Kidney (tissue), 14 donors: Measurements from ENCODE around the gene BZW2. TPM values are rescaled to one million over a fixed set of nuclear protein-coding genes. Genes with fewer than 3 reads are reported as not detected.

Experiments used
- DNase-seq, 5 donors: peaks; one replicate each; pipeline ENCODE4 v3.0.0-alpha.2; 2013 to 2020
- FAIRE-seq: peaks from 2 replicates; lab custom pipeline; 2012; peaks lifted over from hg19 to GRCh38; lab: Jason Lieb, UNC
- H3K27ac ChIP-seq, 2 donors: one replicate each; pipeline ENCODE4 v1.7.0; 2013; ENCODE audit warnings: low read depth in 2 of 2, low read length in 2 of 2, inconsistent platforms in 1 of 2
- H3K27me3 ChIP-seq: one replicate; pipeline ENCODE4 v1.7.1; 2013; ENCODE audit warnings: low read length, inconsistent platforms; ENCODE audit not compliant: control insufficient read depth, insufficient read depth
- H3K36me3 ChIP-seq, 3 donors: one replicate each; pipeline versions ENCODE4 v1.7.0 to v1.7.1; 2013; ENCODE audit warnings: low read length in 3 of 3, control low read depth in 1 of 3, inconsistent platforms in 1 of 3; ENCODE audit not compliant: insufficient read depth in 3 of 3, control insufficient read depth in 2 of 3
- H3K4me1 ChIP-seq, 3 donors: one replicate each; pipeline versions ENCODE4 v1.7.0 to v1.7.1; 2013; ENCODE audit warnings: low read length in 3 of 3, inconsistent platforms in 1 of 3, low read depth in 1 of 3; ENCODE audit not compliant: control insufficient read depth in 2 of 3, insufficient read depth in 2 of 3
- H3K4me3 ChIP-seq, 3 donors: one replicate each; pipeline versions ENCODE4 v1.7.0 to v1.8.1; 2013; ENCODE audit warnings: low read length in 3 of 3, control low read depth in 1 of 3, inconsistent platforms in 1 of 3
- H3K9ac ChIP-seq, 3 donors: one replicate each; pipeline versions ENCODE4 v1.7.0 to v1.7.1; 2013; ENCODE audit warnings: low read length in 3 of 3, control low read depth in 1 of 3, inconsistent platforms in 1 of 3
- H3K9me3 ChIP-seq, 3 donors: one replicate each; pipeline versions ENCODE4 v1.7.0 to v1.7.1; 2013; ENCODE audit warnings: low read length in 3 of 3, control low read depth in 1 of 3, inconsistent platforms in 1 of 3; ENCODE audit not compliant: control insufficient read depth in 2 of 3, insufficient read depth in 1 of 3
- intact Hi-C: fragments of 100-400 bp; cut with DNase I; formaldehyde crosslinking; loops from one replicate; pipeline ENCODE4 v1.11.1; 2022
- polyA plus RNA-seq: library from polyadenylated mRNA; stranded (reverse); fragments of 350-450 nt; fragmentation: Illumina TruSeq; extraction: RNeasy Lipid Tissue Mini Kit (QIAGEN cat#74804); gene quantifications from one replicate; pipeline ENCODE4 v1.2.3, GENCODE V29; 2014; ENCODE audit warnings: low read depth, low replicate concordance; ENCODE audit not compliant: insufficient read depth
- total RNA-seq: library from RNA; stranded (reverse); fragmentation: NEBNext Ultra II Directional; extraction: Animal tissue kit (Norgen Biotek cat#: 25700); gene quantifications from one replicate; pipeline ENCODE4 v1.2.1, GENCODE V29; 2021
- TF ChIP-seq, protein P1 (sequence below): IDR thresholded peaks from 3 replicates; pipeline ENCODE4 v1.5.1; 2012; ENCODE audit warnings: mild to moderate bottlenecking, moderate library complexity, borderline replicate concordance; ENCODE audit not compliant: insufficient read depth; ENCODE audit errors: extremely low read depth
- donor health status: control.
- donor health status: control.
- donor health status: control.
- donor health status: control.
- donor health status: control.
- donor health status: DM: yes; HTN: yes; CAD: no.
- donor health status: Normal renal cell carcinoma (clear cell type).

Gene BZW2
- total and polyA plus RNA-seq, 2 donors from 2014 or later: 24.8 to 49.1 TPM

GRCh38 chr7:16708511-16708910 is 62.5 kb downstream of the BZW2 start:
- intact Hi-C loops: no loop called here
- DNase-seq (no peak), FAIRE-seq (no peak)
- Histone ChIP-seq H3K4me1 (no peaks in the 10 kb centered on the region), H3K27me3 (no peaks in the 10 kb centered on the region), H3K4me3 (no peak overlapping the region), H3K36me3 (no peaks in the 10 kb centered on the region), H3K9ac (no peak overlapping the region), H3K9me3 (no peaks in the 10 kb centered on the region), H3K27ac (no peak overlapping the region)
- TF ChIP-seq, protein P1, sequence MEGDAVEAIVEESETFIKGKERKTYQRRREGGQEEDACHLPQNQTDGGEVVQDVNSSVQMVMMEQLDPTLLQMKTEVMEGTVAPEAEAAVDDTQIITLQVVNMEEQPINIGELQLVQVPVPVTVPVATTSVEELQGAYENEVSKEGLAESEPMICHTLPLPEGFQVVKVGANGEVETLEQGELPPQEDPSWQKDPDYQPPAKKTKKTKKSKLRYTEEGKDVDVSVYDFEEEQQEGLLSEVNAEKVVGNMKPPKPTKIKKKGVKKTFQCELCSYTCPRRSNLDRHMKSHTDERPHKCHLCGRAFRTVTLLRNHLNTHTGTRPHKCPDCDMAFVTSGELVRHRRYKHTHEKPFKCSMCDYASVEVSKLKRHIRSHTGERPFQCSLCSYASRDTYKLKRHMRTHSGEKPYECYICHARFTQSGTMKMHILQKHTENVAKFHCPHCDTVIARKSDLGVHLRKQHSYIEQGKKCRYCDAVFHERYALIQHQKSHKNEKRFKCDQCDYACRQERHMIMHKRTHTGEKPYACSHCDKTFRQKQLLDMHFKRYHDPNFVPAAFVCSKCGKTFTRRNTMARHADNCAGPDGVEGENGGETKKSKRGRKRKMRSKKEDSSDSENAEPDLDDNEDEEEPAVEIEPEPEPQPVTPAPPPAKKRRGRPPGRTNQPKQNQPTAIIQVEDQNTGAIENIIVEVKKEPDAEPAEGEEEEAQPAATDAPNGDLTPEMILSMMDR: no peak

DNA sequence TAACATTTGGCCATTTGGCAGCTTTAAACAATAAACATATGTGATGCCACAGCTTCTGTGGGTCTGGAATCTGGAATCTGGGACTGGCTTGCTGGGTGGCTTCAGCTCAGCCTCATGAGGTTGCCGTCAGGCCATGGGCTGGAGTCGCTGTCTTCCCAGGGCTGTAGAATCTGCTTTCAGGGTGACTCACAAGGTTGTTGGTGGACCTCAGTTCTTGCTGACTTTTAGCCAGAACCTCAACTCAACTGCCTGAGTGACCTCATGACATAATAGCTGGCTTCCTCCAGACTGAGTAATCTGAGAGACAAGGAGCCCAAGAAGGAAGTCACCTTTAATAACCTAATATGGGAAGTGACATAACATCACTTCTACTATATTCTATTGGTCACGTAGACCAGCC is 63.0 kb downstream of the BZW2 start:
- TF ChIP-seq, protein P1: no peak
- H3K36me3 ChIP-seq: no peaks in the 10 kb centered on the region
- H3K9ac ChIP-seq: no peak overlapping the region
- H3K27me3 ChIP-seq: no peaks in the 10 kb centered on the region
- intact Hi-C loops: no loop called here
- H3K27ac ChIP-seq: no peak overlapping the region
- no peaks in the 10 kb centered on the region for H3K4me1 ChIP-seq
- DNase-seq: no peak
- FAIRE-seq: no peak
- H3K9me3 ChIP-seq: no peaks in the 10 kb centered on the region
- H3K4me3 ChIP-seq: no peak overlapping the region

GRCh38 chr7:16710651-16711050 is 64.7 kb downstream of the BZW2 start:
- no peaks in the 10 kb centered on the region for H3K9me3 ChIP-seq
- H3K36me3 ChIP-seq: no peaks in the 10 kb centered on the region
- TF ChIP-seq, protein P1: no peak
- H3K27me3 ChIP-seq: no peaks in the 10 kb centered on the region
- DNase-seq (no peak), FAIRE-seq (no peak)
- no peak overlapping the region for H3K9ac ChIP-seq
- no peaks in the 10 kb centered on the region for H3K4me1 ChIP-seq
- no peak overlapping the region for H3K4me3 ChIP-seq
- no peak overlapping the region for H3K27ac ChIP-seq
- intact Hi-C loops: no loop called here

- FAIRE-seq (no peak), DNase-seq (no peak)
- TF ChIP-seq, protein P1: no peak
- no peaks in the 10 kb centered on the region for H3K27me3 ChIP-seq
- H3K27ac ChIP-seq: no peak overlapping the region
- H3K9ac ChIP-seq: no peak overlapping the region
- no peaks in the 10 kb centered on the region for H3K9me3 ChIP-seq
- H3K4me3 ChIP-seq: no peak overlapping the region
- intact Hi-C loops: no loop called here
- no peaks in the 10 kb centered on the region for H3K4me1 ChIP-seq
- no peaks in the 10 kb centered on the region for H3K36me3 ChIP-seq
These were observed 65.7 kb downstream of the BZW2 start for GRCh38 chr7:16711730-16712129.
